ENCODE data around the gene LYSMD3. TPM values are rescaled to one million over a fixed set of nuclear protein-coding genes. Genes with fewer than 3 reads are reported as not detected.

LYSMD3 gene
- total and polyA plus RNA-seq, 10 of the 15 experiments (the other 5 are each of a cell fraction or from before 2014, with no cell fraction given), result 3.9 to 22.5 (median 12.6) TPM

DNA sequence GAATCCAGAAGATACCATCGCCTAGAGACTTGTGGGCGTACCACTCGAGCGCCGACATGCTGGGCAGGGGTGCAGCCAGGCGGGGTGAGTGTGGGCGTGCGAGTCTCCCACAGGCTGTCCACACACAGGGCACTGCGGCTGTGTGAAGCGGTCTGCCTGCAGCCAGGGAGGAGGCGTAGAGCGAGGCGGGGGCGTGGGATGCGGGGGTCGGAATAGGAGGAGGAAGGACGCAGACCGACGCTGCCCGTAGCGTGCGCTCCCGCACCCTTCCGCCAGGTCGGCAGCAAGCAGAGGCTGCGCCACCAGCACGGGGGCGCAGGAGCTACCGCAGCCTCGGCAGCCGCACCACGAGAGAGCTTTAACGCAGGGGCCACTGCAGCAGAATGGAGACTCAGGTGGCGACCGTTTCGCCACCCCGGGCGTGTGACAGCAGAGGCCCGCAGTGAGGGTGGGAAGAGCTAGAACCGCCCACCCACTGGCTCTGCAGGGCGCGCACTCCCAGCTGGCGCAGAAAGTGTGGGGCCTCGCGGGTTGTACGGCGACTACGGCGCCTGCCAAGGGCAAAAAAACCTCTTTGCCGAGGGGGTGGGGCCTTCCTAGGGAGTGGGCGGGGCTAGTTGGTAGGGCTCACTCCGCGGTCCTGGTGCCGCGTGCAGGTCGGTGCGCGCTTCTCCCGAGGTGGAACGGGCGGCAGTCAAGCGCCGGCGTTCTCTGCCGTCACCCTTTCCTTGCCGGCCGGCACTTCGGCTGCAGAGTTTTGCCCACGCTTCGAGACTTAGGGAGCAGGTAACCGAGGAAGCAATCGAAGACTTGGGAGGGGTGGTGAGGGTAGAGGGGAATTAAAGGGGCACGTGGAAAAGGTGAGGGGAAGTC, 54.9 kb downstream of the LYSMD3 start, which contains the start of the genes MBLAC2 and POLR3G (continued):
- TF ChIP-seq TCF3 (IDR thresholded peaks at IDR 0.05; ENCODE audit: borderline replicate concordance, insufficient read depth, low read depth, low read length), result peak; percentile 71; the same call in 1 of the 2 replicates
- TF ChIP-seq RUNX3 (IDR thresholded peaks at IDR 0.05; ENCODE audit: low read length), result peak; percentile 69
- no peak for TF ChIP-seq ESRRA (IDR thresholded peaks at IDR 0.05; ENCODE audit: low read length)
- TF ChIP-seq, protein P1, sequence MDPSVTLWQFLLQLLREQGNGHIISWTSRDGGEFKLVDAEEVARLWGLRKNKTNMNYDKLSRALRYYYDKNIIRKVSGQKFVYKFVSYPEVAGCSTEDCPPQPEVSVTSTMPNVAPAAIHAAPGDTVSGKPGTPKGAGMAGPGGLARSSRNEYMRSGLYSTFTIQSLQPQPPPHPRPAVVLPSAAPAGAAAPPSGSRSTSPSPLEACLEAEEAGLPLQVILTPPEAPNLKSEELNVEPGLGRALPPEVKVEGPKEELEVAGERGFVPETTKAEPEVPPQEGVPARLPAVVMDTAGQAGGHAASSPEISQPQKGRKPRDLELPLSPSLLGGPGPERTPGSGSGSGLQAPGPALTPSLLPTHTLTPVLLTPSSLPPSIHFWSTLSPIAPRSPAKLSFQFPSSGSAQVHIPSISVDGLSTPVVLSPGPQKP (IDR thresholded peaks at IDR 0.05; ENCODE audit: low read depth, low read length), result no peak
- TF ChIP-seq CREM (IDR thresholded peaks at IDR 0.05; ENCODE audit: low read depth), result peak; percentile 3
- TF ChIP-seq IKZF1 (conservative IDR thresholded peaks at IDR 0.05), result peak; percentile 87
- TF ChIP-seq ASH2L (IDR thresholded peaks at IDR 0.05; ENCODE audit: borderline replicate concordance, low read depth), result peak; percentile 79; the same call in 1 of the 2 replicates
- TF ChIP-seq, protein P2, sequence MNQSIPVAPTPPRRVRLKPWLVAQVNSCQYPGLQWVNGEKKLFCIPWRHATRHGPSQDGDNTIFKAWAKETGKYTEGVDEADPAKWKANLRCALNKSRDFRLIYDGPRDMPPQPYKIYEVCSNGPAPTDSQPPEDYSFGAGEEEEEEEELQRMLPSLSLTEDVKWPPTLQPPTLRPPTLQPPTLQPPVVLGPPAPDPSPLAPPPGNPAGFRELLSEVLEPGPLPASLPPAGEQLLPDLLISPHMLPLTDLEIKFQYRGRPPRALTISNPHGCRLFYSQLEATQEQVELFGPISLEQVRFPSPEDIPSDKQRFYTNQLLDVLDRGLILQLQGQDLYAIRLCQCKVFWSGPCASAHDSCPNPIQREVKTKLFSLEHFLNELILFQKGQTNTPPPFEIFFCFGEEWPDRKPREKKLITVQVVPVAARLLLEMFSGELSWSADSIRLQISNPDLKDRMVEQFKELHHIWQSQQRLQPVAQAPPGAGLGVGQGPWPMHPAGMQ (IDR thresholded peaks at IDR 0.05; ENCODE audit: borderline replicate concordance), result no peak
- TF ChIP-seq POLR2A (IDR thresholded peaks at IDR 0.05; ENCODE audit: low read depth, low read length), result peak; percentile 83
- peak; percentile 96 for TF ChIP-seq LARP7 (IDR thresholded peaks at IDR 0.05)
- peak; percentile 80 for TF ChIP-seq CHD2 (IDR thresholded peaks at IDR 0.05; ENCODE audit: borderline replicate concordance, low read depth, low read length)
- TF ChIP-seq, protein P3, sequence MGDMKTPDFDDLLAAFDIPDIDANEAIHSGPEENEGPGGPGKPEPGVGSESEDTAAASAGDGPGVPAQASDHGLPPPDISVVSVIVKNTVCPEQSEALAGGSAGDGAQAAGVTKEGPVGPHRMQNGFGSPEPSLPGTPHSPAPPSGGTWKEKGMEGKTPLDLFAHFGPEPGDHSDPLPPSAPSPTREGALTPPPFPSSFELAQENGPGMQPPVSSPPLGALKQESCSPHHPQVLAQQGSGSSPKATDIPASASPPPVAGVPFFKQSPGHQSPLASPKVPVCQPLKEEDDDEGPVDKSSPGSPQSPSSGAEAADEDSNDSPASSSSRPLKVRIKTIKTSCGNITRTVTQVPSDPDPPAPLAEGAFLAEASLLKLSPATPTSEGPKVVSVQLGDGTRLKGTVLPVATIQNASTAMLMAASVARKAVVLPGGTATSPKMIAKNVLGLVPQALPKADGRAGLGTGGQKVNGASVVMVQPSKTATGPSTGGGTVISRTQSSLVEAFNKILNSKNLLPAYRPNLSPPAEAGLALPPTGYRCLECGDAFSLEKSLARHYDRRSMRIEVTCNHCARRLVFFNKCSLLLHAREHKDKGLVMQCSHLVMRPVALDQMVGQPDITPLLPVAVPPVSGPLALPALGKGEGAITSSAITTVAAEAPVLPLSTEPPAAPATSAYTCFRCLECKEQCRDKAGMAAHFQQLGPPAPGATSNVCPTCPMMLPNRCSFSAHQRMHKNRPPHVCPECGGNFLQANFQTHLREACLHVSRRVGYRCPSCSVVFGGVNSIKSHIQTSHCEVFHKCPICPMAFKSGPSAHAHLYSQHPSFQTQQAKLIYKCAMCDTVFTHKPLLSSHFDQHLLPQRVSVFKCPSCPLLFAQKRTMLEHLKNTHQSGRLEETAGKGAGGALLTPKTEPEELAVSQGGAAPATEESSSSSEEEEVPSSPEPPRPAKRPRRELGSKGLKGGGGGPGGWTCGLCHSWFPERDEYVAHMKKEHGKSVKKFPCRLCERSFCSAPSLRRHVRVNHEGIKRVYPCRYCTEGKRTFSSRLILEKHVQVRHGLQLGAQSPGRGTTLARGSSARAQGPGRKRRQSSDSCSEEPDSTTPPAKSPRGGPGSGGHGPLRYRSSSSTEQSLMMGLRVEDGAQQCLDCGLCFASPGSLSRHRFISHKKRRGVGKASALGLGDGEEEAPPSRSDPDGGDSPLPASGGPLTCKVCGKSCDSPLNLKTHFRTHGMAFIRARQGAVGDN (IDR thresholded peaks at IDR 0.05), result peak; percentile 53; the same call in 1 of the 2 replicates
- peak; percentile 81 for TF ChIP-seq TCF12 (IDR thresholded peaks at IDR 0.05; ENCODE audit: low read depth, low read length)
- TF ChIP-seq BCL11A (IDR thresholded peaks at IDR 0.05; ENCODE audit: low read depth, low read length), result no peak
- peak; percentile 46; the same call in 1 of the 2 replicates for TF ChIP-seq YY1 (IDR thresholded peaks at IDR 0.05; ENCODE audit: low read depth, low read length)
- TF ChIP-seq, protein P4, sequence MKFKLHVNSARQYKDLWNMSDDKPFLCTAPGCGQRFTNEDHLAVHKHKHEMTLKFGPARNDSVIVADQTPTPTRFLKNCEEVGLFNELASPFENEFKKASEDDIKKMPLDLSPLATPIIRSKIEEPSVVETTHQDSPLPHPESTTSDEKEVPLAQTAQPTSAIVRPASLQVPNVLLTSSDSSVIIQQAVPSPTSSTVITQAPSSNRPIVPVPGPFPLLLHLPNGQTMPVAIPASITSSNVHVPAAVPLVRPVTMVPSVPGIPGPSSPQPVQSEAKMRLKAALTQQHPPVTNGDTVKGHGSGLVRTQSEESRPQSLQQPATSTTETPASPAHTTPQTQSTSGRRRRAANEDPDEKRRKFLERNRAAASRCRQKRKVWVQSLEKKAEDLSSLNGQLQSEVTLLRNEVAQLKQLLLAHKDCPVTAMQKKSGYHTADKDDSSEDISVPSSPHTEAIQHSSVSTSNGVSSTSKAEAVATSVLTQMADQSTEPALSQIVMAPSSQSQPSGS (IDR thresholded peaks at IDR 0.05; ENCODE audit: low read length), result no peak
- peak; percentile 10; the same call in 1 of the 2 replicates for TF ChIP-seq JUNB (IDR thresholded peaks at IDR 0.05)
- TF ChIP-seq, protein P5, sequence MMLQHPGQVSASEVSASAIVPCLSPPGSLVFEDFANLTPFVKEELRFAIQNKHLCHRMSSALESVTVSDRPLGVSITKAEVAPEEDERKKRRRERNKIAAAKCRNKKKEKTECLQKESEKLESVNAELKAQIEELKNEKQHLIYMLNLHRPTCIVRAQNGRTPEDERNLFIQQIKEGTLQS (IDR thresholded peaks at IDR 0.05; ENCODE audit: borderline replicate concordance, extremely low read depth, low read depth, low read length), result no peak
- TF ChIP-seq STAT3 (IDR thresholded peaks at IDR 0.05; ENCODE audit: low read depth, low read length), result no peak
- peak in 1 of 2 experiments; percentile 99; a peak in 2 of 3 replicates for TF ChIP-seq EGR1 (IDR thresholded peaks at IDR 0.05; ENCODE audit: borderline replicate concordance in 1 of 2, low read depth in 2 of 2, low read length in 2 of 2)
- no peak for TF ChIP-seq BRCA1 (IDR thresholded peaks at IDR 0.05; ENCODE audit: low read depth, low read length)
